Liver (tissue), 9 donors: ENCODE measurements around the gene ZC3HAV1. TPM values are rescaled to one million over a fixed set of nuclear protein-coding genes. Genes with fewer than 3 reads are reported as not detected.

Source experiments
- DNase-seq: peaks from one replicate; pipeline ENCODE4 v3.0.0-alpha.2; 2017; ENCODE audit warnings: low spot score
- H3K27ac ChIP-seq, 2 donors: one replicate each; pipeline ENCODE4 v1.7.0; 2013; ENCODE audit warnings: inconsistent platforms in 2 of 2, low read length in 2 of 2, control low read depth in 1 of 2, low read depth in 1 of 2, mild to moderate bottlenecking in 1 of 2
- H3K27me3 ChIP-seq, 4 donors: one replicate each; pipeline versions ENCODE4 v1.6.1 to v1.7.0; 2013; ENCODE audit warnings: low read length in 3 of 4, inconsistent platforms in 1 of 4, mild to moderate bottlenecking in 1 of 4, moderate library complexity in 1 of 4; ENCODE audit not compliant: control insufficient read depth in 4 of 4, insufficient read depth in 4 of 4
- H3K36me3 ChIP-seq, 4 donors: one replicate each; pipeline versions ENCODE4 v1.6.1 to v1.7.0; 2013; ENCODE audit warnings: low read length in 3 of 4, mild to moderate bottlenecking in 3 of 4, low read depth in 1 of 4, moderate library complexity in 1 of 4; ENCODE audit not compliant: control insufficient read depth in 4 of 4, insufficient read depth in 3 of 4
- H3K4me1 ChIP-seq, 4 donors: one replicate each; pipeline versions ENCODE4 v1.6.1 to v1.7.0; 2013; ENCODE audit warnings: low read length in 3 of 4, mild to moderate bottlenecking in 3 of 4, moderate library complexity in 1 of 4; ENCODE audit not compliant: control insufficient read depth in 4 of 4, insufficient read depth in 4 of 4
- H3K4me3 ChIP-seq, 3 donors: one replicate each; pipeline versions ENCODE4 v1.6.1 to v1.7.0; 2013; ENCODE audit warnings: low read length in 3 of 3, control low read depth in 1 of 3, low read depth in 1 of 3, mild to moderate bottlenecking in 1 of 3
- H3K9ac ChIP-seq, 2 donors: one replicate each; pipeline ENCODE4 v1.7.0; 2013; ENCODE audit warnings: low read length in 2 of 2, mild to moderate bottlenecking in 2 of 2, moderate library complexity in 2 of 2, control low read depth in 1 of 2, low read depth in 1 of 2
- H3K9me3 ChIP-seq, 4 donors: one replicate each; pipeline versions ENCODE4 v1.6.1 to v1.7.0; 2013; ENCODE audit warnings: low read length in 3 of 4; ENCODE audit not compliant: control insufficient read depth in 4 of 4
- EGR1 ChIP-seq, 2 donors: IDR thresholded peaks; 2 replicates each; pipeline ENCODE4 v1.6.1; 2016 to 2018; ENCODE audit warnings: antibody characterized with exemption in 2 of 2, low read depth in 2 of 2
- FOXA1 ChIP-seq: IDR thresholded peaks from 2 replicates; pipeline ENCODE4 v1.6.1; 2016; ENCODE audit warnings: antibody characterized with exemption
- FOXA2 ChIP-seq: IDR thresholded peaks from 2 replicates; pipeline ENCODE4 v1.6.1; 2016; ENCODE audit warnings: antibody characterized with exemption
- GABPA ChIP-seq, 2 donors: IDR thresholded peaks in 1 of 2; conservative IDR thresholded peaks in 1 of 2; 2 replicates each; pipeline ENCODE4 v1.6.1; 2016; ENCODE audit warnings: antibody characterized with exemption in 2 of 2, mild to moderate bottlenecking in 1 of 2, moderate library complexity in 1 of 2
- HNF4G ChIP-seq: IDR thresholded peaks from 2 replicates; pipeline ENCODE4 v1.6.1; 2016; ENCODE audit warnings: antibody characterized with exemption
- JUND ChIP-seq, 2 donors: IDR thresholded peaks; 2 replicates each; pipeline ENCODE4 v1.6.1; 2016; ENCODE audit warnings: antibody characterized with exemption in 2 of 2
- MAX ChIP-seq: IDR thresholded peaks from 2 replicates; pipeline ENCODE4 v1.6.1; 2016; ENCODE audit warnings: antibody characterized with exemption
- NR2F2 ChIP-seq: IDR thresholded peaks from 2 replicates; pipeline ENCODE4 v1.6.1; 2016; ENCODE audit warnings: antibody characterized with exemption
- RAD21 ChIP-seq, 2 donors: IDR thresholded peaks; 2 replicates each; pipeline ENCODE4 v1.6.1; 2016; ENCODE audit warnings: antibody characterized with exemption in 2 of 2, mild to moderate bottlenecking in 2 of 2
- REST ChIP-seq: IDR thresholded peaks from 2 replicates; pipeline ENCODE4 v1.6.1; 2016; ENCODE audit warnings: antibody characterized with exemption, mild to moderate bottlenecking
- RXRA ChIP-seq, 2 donors: IDR thresholded peaks; 2 replicates each; pipeline ENCODE4 v1.6.1; 2017 to 2018; ENCODE audit warnings: antibody characterized with exemption in 2 of 2, mild to moderate bottlenecking in 1 of 2
- SP1 ChIP-seq: IDR thresholded peaks from 2 replicates; pipeline ENCODE4 v1.6.1; 2018; ENCODE audit warnings: antibody characterized with exemption, mild to moderate bottlenecking
- TAF1 ChIP-seq: conservative IDR thresholded peaks from 2 replicates; pipeline ENCODE4 v1.6.1; 2016; ENCODE audit warnings: antibody characterized with exemption, mild to moderate bottlenecking
- YY1 ChIP-seq: IDR thresholded peaks from 2 replicates; pipeline ENCODE4 v1.6.1; 2016; ENCODE audit warnings: antibody characterized with exemption, mild to moderate bottlenecking
- ZBTB33 ChIP-seq: IDR thresholded peaks from 2 replicates; pipeline ENCODE4 v1.6.1; 2016; ENCODE audit warnings: antibody characterized with exemption
- WGBS: extraction: QIAGEN DNeasy Blood & Tissue Kit; methylation state at CpG from one replicate; pipeline ENCODE4 v1.1.7; 2013; 5-methylcytosine and 5-hydroxymethylcytosine counted together
- polyA plus RNA-seq, 2 donors: library from polyadenylated mRNA; stranded (reverse) in 1 of 2; unstranded in 1 of 2; fragments of 200-250 nt in 1 of 2; fragments of >200 nt in 1 of 2; fragmentation: Nextera tagmentation in 1 of 2; extraction: Ambion mirVana in 1 of 2; gene quantifications; one replicate each; pipeline versions ENCODE4 v1.2.1 to v1.2.3, GENCODE V29; 2013 to 2015
- total RNA-seq, 2 donors: library from RNA; depleted of rRNA; stranded (reverse); fragments of >200 nt; gene quantifications; one replicate each; pipeline ENCODE4 v1.2.3, GENCODE V29; 2014
- TF ChIP-seq, protein P1 (sequence below): IDR thresholded peaks from 2 replicates; pipeline ENCODE4 v1.6.1; 2016; ENCODE audit warnings: antibody characterized with exemption
- donor health status: healthy.
- donor health status: healthy.
- donor health status: healthy.
- donor health status: healthy.
- donor health status: healthy.

Gene ZC3HAV1
- total and polyA plus RNA-seq, 4 donors: 6.6 to 40.5 (median 16.5) TPM

- no peaks in the 10 kb centered on the region for H3K27me3 ChIP-seq
- H3K27ac ChIP-seq: no peak overlapping the region
- no peak for TF ChIP-seq SP1
- no peak for TF ChIP-seq FOXA2
- no peak for TF ChIP-seq YY1
- no peak for TF ChIP-seq EGR1 (IDR thresholded peaks at IDR 0.05; ENCODE audit: low read depth in 2 of 2)
- no peak for TF ChIP-seq FOXA1
- no peak for TF ChIP-seq MAX
- no peak for TF ChIP-seq JUND (IDR thresholded peaks at IDR 0.05)
- no peak for TF ChIP-seq GABPA (IDR thresholded peaks at IDR 0.05 in 1 of 2, conservative IDR thresholded peaks at IDR 0.05 in 1 of 2)
- no peak for TF ChIP-seq RAD21 (IDR thresholded peaks at IDR 0.05)
- no peak for TF ChIP-seq REST
- no peak for TF ChIP-seq NR2F2
- TF ChIP-seq ZBTB33: no peak
- no peak for TF ChIP-seq RXRA (IDR thresholded peaks at IDR 0.05)
- TF ChIP-seq HNF4G: no peak
- no peak overlapping the region for H3K9ac ChIP-seq
- H3K4me1 ChIP-seq: peaks cover 0 to 9% (median 3%) of the 10 kb centered on the region in 4 donors
- DNase-seq: no peak
- H3K9me3 ChIP-seq: no peaks in the 10 kb centered on the region
- H3K4me3 ChIP-seq: no peak overlapping the region
- WGBS: 79% methylated on average over 9 of the region's 9 CpGs
- peaks cover 3 to 11% (median 8%) of the 10 kb centered on the region in 4 donors for H3K36me3 ChIP-seq
These were observed 17.3 kb downstream of the ZC3HAV1 start for GRCh38 chr7:139092090-139092796.

DNA sequence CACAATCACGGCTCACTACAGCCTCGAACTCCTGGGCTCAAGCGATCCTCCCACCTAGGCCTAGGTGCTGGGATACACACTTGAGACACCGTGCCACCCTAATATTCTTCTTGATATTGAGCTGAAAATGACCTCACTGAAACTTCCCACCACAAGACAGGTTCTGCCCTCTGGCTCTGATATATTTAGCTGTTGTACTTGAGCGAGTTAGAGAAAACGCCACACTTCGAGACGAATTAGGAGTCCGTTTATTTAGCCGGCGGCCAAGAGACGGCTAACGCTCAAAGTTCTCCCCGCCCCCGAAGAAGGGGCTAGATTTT, 17.9 kb downstream of the ZC3HAV1 start:
- WGBS: 87% methylated on average over 15 of the region's 15 CpGs
- H3K4me3 ChIP-seq: no peak overlapping the region
- H3K9ac ChIP-seq: no peak overlapping the region
- peaks cover 3 to 17% (median 13%) of the 10 kb centered on the region in 4 donors for H3K36me3 ChIP-seq
- no peaks in the 10 kb centered on the region for H3K27me3 ChIP-seq
- H3K27ac ChIP-seq: no peak overlapping the region
- no peaks in the 10 kb centered on the region for H3K9me3 ChIP-seq
- peaks cover 0 to 9% (median 3%) of the 10 kb centered on the region in 4 donors for H3K4me1 ChIP-seq
- DNase-seq: no peak
- TF ChIP-seq MAX (no peak), FOXA1 (no peak), RAD21 (IDR thresholded peaks at IDR 0.05) (no peak), GABPA (IDR thresholded peaks at IDR 0.05 in 1 of 2, conservative IDR thresholded peaks at IDR 0.05 in 1 of 2) (no peak), YY1 (no peak), FOXA2 (no peak), JUND (IDR thresholded peaks at IDR 0.05) (no peak), HNF4G (no peak), TAF1 (no peak), SP1 (no peak), RXRA (IDR thresholded peaks at IDR 0.05) (no peak), REST (no peak)
- TF ChIP-seq, protein P1, sequence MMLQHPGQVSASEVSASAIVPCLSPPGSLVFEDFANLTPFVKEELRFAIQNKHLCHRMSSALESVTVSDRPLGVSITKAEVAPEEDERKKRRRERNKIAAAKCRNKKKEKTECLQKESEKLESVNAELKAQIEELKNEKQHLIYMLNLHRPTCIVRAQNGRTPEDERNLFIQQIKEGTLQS: no peak
